HG02642 (cell line): Measurements from ENCODE around the gene PGF.
"Not testable (repeated sequence)": the region's sequence is repeated elsewhere in the genome, so short reads cannot be mapped to it uniquely, and the experiment has no call there.

Source experiments
- ATAC-seq: cut with Tn5 transposase; IDR thresholded peaks from one replicate; pipeline ENCODE4 v1.9.1; 2021; ENCODE audit warnings: mild to moderate bottlenecking; ENCODE audit not compliant: unreplicated experiment, poor library complexity

The PGF gene

DNA sequence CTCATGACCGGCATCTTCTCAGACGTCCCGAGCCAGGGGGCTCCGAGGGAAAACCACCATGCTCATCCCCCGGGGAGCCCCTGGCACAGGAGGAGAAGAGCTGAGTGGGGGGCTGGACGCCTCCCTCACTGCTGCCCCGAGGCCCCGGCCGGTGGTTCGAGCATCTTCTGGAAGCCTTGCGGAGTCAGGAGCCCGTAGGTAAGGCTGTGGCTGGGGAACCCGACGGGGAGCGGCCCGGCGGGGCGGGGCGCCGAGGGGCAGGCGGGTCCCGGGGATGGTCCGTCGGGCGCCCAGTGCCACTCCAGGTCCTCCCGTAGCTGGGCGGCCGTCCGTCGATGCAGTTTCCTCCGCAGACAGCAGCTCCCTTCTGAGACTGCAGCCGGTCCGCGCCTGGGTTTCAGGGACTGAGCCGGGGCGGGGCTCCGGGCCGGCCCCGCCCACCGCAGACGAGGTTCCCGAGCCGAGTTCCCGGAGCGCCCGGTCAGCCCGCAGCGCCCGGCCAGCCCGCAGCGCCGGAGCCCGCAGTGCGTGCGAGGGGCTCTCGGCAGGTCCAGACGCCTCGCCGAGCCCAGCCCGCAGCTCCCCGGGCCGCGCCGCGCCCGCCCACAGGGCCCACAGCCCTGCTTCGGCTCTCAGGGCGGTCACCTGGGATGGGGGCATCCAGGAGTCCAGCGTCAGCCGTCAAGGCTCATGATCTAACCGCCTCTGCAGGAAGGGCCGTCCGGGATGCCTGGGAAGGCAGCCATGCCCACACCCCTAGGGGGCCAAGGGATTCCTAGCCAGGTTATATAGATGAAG, at the start of gene PGF:
Gene PGF (minus strand): TSS at position 369 of the 798 bp plus-strand sequence. CDS start 355 bp downstream, at position 14.
- ATAC-seq = no peak

DNA sequence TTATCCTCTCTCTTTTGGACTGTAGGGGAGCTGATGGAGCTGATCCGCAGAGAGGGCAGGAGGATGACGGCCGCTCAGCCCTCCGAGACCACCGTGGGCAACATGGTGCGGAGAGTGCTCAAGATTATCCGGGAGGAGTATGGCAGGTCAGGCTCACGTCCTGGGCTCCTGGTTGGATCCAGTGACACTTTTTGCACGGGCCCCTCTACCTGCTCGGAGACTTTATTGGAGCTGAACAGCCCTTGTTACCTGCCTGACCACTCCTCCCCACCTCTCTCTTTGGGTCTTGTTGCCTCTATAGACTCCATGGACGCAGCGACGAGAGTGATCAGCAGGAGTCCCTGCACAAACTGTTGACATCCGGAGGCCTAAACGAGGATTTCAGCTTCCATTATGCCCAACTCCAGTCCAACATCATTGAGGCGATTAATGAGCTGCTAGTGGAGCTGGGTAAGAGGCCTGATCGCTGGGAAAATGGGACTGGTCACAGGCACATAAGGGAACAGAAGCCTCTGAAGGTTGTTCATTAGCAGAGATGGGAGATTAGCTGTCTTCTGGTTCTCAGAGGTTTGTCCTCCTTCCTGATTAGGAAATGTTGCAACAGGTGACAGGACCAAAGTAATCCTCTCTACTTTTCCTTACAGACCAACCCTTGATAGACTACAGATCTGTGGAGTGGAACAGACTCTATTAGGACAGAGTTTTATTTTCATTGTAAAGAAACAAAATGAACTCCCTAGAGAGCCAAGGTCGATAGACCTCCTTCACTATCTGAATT, 48.0 kb upstream of the PGF start:
- ATAC-seq = no peak

DNA sequence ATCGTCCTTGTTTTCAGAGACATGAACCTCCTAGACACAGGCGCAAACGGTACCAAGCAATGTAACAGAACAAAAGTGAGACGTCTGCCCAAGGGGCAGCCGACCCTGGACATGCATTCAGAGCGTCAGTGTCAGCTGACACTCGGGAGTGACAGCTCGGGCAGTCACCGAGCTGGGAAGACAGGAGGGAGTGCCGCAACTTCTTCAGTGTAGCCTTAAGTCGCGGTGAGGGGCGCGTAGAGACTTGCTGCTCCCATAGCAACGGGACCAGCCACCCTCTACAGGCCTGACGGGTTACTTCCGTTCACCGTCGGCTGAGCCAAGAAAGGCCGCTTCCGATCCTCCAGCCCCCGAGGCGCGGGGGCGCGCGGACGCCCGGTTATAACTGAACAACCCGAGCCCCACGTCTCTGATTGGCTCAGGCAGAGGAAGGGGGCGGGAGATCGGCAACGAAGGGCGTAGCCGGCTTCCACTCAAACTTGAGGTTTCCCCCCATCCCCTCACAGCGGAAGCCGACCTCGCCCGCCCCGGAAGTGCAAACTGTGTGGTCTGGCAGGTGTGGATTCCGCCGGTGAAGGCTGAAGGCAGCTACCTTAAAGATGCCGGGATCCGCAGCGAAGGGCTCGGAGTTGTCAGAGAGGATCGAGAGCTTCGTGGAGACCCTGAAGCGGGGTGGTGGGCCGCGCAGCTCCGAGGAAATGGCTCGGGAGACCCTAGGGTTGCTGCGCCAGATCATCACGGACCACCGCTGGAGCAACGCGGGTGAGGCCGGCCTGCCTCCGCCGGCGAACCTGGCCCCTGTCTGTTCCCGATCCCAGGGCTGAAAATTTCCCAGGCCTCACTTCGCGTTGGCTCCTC, 47.2 kb upstream of the PGF start, which contains the start of gene EIF2B2:
Gene EIF2B2 (plus strand): TSS at position 530 of the 858 bp plus-strand sequence. CDS start 70 bp downstream, at position 600.
- peak; percentile 98 for ATAC-seq

DNA sequence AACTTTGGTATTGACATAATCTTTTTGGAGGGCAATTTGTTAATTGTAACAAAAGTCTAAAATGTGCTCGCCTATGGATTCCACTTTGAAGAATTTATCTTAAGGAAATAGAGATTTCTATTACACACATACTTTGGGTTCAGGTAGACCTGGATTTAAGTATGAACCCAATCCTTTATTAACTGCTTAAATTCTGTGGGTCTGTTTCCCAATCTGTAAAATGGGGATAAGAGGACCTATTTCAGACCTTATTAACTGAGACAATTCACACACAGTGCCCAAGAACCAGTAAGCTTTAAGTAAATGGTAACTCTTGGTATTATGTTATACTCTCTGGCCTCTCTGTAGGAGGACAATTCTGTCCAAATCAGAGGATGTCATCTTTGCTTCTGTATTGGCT, 46.5 kb upstream of the PGF start:
- no peak for ATAC-seq

DNA sequence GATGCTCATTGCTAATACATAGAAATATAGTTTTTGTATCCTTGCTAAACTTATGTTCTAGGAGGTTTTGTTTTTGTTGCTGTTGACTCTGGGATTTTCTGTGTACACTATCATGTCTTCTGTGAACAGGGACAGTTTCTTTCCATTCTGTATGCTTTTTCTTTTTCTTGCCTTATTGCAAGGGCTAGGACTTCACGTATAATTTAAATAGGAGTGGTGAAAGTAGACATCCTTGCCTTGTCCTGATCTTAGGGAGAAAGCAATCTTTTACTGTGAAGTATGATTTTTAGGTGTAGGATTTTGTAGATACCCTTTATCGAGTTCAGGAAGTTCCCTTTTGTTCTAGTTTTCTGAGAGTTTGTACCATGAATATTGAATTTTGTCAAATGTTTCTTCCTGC, 45.9 kb upstream of the PGF start:
- no peak for ATAC-seq

DNA sequence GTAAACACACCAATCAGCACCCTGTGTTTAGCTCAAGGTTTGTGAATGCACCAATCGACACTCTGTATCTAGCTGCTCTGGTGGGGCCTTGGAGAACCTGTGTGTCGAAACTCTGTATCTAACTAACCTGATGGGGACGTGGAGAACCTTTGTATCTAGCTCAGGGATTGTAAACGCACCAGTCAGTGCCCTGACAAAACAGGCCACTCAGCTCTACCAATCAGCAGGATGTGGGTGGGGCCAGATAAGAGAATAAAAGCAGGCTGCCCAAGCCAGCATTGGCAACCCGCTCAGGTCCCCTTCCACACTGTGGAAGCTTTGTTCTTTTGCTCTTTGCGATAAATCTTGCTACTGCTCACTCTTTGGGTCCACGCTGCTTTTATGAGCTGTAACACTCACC, 40.4 kb upstream of the PGF start:
- not testable (repeated sequence) for ATAC-seq

DNA sequence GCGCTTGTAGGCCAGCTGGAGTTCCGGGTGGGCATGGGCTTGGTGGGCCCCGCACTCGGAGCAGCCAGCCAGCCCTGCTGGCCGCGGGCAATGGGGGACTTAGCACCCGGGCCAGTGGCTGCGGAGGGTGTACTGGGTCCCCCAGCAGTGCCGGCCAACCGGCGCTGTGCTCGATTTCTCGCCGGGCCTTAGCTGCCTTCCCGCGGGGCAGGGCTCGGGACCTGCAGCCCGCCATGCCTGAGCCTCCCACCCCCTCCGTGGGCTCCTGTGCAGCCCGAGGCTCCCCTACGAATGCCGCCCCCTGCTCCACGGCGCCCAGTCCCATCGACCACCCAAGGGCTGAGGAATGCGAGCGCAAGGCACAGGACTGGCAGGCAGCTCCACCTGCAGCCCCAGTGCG, 38.8 kb upstream of the PGF start:
- not testable (repeated sequence) for ATAC-seq

DNA sequence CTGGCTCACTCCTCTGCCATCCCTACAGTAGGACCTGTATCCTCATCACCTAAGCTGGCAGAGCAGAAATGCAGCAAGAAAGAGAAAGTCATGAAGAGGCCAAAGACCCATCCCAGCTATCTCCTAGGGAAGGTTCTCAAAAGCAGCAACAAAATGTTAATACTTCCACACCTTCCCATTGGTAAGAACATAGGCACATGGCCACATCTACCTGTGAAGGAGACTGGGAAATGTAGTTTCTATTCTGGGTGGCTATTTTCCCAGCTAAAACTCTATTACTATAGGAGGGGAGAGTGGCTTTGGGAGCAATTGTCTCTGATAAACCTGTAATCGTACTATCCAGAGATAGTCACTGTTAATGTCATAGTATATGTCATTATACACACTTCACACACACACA, 33.6 kb upstream of the PGF start:
- ATAC-seq = no peak

DNA sequence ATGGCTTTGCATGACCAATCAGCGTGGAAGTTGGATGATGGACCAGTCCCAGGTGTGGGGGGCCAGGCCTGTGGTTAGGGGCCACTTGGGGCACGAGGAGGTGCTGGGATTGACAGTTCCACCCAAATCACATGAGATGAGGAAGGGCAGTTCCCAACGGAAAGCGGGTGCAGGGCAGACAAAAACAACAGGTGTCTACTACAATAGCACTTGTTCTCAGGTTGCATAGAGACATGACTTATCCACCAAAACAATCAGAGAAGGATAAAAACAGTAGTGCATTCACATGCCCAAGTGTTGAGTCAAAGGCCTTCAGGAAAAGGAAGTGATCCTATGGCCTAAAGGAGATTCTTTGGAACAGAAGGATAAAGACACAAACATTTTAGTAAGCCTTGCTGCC, 32.7 kb upstream of the PGF start:
- ATAC-seq = no peak

DNA sequence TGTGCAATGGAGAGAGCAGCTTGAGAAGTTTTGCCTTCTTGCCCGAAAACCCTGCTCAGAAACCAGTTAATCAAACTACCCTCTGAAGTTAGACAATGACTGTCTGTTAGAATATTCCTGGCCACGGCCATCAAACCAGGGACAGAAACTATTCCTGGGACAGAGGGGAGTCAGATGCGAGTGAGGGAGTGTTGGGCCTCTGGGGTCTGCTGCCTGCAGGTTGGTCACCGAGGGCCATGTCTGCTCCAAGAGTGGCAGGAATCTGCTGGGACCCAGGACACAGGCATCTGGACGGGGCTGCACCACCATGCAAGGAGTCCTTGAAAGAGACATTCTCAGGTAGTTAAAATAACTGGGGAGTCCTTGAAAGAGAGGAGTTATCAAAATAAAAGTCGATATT, 30.4 kb upstream of the PGF start:
- ATAC-seq = no peak

DNA sequence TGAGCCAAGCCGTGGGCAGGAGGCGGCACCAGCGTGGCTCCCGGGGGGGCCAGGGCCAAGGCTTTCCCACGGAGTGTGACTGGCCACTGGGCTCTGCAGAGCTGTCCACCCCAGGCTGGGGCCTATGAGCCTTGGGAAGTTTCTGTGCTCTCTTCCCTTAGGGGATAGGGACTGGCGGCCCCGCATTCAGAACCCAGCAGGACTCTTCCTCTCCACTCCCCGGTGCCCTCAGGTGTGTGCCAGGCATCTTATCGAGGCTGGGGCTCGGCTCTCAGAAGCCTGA, 29.6 kb upstream of the PGF start:
- ATAC-seq = no peak

DNA sequence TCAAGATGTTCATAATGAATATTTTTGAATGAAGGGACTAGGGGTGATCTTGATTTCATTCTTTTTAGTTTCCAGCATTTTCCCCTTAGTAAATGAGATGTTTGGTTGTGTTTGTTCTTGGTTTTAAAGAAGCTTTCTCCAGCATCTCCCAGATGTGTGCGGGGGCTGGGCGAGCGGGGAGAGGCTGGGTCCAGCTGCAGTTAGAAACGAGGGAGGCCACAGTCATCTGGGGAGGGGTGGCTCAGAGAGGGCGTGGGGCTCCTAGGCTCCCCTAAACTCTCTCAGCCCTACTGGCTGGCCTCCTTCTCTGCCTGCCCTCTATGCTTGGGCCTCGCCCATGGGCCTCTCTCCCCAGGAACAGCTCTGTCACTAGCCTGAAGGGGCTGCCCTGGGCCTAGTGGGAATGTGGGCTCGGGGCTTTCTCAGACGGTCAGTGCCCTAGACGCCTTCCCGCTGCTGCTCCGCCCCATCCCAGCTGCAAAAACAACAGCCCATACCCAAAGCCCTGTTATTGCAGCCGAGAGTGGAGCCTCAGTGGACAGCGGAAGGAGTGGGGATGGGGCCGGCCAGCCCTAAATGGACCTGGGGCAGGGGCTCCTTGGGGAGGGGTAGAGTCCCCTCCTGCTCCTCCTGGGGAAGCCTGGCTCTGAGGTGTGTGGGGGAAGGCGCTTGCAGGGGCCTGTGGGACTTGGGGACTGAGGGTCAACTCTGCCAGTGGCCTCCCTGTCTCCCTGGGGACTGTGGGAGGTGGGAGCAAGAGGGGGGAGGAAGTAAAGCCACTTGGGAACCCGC, 29.0 kb upstream of the PGF start:
- no peak for ATAC-seq

DNA sequence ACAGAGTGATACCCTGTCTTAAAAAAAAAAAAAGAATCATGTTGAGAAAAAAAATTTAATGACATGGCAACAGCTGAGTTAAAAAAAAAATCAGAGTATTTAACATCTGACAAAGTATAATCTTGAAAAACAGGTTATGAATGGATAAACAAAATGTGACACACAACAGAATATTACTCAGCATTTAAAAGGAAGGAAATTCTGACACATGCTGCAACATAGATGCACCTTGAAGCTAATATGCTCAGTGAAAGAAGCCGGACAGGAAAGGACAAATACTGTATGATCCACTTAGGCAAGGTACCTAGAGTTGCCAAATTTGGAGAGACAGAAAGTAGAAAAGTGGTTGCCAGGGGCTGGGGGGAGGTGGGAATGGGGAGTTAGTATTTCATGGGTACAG, 27.9 kb upstream of the PGF start:
- ATAC-seq = no peak

DNA sequence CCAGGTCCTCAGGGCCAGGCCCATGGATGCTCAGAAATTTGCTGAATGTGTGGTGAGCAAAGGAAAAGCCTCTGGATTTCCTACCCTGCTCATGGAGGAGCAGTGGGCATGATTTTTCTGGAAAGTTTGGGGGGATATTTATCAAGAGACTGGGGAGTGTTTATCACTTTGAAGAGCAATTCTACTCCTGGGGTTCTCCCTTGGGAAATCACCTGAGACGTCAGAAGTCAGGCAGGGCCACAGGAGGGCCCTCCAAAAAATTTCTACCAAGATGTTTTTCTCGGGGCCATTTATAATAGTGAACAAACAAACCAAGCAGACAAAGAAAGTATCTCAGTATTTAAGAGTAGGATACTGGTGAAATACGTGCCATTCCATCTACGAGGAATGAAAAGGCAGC, 27.3 kb upstream of the PGF start:
- ATAC-seq = no peak

DNA sequence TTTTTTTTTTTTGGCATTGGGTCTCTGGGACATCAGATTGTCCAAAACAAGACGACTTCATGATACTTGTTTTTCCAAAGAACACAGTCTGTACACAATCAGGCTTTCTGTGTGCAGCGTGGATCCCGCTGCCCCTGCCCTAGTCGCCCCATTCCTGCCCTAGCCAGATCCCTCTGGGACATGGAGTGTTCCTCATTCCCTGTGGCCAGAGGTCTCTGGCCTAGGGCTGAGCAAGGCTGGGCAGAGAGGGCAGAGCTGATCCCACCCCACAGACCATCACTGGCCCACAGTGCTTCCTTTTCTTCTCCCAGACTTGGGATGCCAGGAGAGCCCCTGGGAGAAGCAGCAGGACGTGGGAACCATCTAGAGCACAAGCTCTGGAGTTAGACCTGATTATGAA, 26.4 kb upstream of the PGF start:
- ATAC-seq = no peak

DNA sequence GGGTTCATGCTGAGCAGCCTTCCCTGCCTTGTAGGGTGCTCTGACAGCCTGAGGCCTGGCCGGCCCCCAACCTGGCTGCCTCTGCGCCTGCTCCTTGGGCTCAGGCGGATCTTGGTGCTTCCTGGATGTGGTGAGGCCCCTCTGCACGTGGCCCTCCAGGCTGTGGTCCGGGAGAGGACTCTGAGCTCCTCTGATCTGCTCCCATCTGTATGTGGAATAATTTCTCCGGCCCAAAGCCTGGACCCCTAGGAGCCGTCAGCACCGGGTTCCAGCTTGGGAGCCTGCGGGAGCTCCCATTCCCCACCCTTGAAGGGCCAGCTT, 26.0 kb upstream of the PGF start:
- no peak for ATAC-seq

DNA sequence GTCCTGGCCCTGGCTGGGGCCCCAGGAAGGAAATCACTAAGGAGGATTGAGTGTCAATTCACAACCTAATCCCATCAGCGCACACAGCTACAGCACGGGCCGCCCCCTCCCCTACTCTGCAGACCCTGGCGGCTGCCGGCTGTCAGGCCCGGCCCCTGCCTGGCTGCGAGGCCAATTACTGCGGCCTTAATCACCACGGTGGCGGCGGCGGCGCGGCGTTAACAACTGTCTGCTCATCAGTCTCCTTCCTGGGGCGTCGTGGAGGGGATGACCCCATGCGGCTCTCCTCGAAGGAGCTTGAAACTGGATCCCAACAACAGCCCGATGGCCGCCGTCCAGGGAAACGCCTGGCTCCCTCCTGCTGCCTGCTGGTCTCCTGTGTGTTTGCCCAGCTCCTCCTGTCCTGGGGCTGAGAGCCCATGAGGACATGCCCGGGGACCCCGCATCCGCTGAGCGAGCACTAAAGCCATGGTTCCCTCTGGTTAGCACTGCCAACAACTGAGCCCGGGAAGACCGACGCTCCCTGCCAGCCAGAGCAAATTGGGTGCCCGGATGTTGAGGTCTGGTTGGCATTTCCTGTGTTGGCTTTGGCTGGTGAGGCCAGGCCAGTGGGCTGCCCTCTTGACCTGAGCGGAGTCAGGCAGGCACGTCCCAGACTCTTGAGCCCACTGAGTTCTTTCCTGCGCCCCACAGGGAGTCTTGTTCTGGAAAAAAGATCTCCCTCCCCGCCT, 25.5 kb upstream of the PGF start:
- ATAC-seq = no peak

DNA sequence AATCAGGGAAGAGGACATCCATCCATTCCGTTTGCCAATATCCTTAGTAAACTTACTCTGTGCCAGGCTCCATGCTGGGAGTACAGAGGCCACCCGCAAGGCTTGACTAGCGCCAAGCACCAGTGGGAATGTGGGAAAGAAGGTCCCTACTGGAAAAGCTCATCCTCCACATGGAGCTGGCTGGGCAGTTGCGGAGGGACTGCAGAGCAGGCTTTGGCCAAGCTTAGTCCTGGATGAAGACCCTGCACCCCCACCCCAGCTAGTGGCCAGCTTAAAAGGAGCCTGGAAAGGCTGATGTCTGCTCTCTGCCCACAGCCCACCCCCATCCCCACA, 25.0 kb upstream of the PGF start:
- no peak for ATAC-seq

DNA sequence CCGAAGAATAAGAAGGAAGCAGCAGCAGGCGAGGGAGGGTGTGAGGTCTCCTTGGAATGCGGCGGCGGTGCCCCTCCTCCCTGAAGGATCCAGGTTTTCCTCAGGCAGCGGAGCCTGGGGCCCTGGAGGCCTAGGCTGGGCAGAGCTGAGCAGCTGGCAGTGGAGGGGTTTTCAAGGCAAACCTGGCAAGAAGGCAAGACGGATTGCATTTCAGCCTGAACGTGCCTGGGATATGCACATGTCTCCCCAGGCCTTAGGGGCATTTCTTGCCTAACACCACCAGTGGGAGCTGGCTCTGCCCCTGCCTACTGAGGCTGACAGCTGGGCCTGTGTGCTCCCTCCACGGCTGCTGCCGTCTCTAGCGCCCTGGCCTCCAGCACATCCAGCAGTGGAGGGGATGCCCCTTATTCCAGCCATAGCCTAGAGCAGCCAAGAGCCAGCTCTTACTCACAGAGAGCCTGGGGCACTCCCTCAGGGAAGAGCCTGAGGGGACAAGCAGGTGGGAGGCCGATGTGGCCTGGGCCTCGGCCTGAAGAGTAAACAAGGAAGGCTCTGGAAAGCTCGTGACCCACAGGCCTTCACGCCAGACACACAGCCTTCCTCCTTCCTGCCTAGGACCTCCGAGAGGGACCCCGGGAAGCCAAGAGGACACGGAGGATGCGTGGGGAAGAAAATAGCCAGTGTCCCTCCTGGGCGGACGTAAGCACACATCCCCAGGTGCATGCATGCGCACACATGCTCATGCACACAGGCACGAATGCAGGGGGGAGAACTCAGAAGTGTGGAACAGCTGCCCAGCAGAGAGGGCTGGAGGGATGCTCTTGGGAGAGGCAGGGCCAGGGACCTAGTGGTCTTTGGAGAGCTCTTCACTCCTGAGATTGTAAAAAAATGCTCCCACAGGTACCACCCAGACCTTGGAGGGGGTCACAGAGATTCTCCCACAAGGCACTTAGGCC, 24.3 kb upstream of the PGF start:
- ATAC-seq = no peak
